HT1080 (cell line): ENCODE data around the gene B4GALNT3. TPM values are rescaled to one million over a fixed set of nuclear protein-coding genes. Genes with fewer than 3 reads are reported as not detected.

Source experiments
- DNase-seq: peaks from one replicate; pipeline ENCODE4 v3.0.0-alpha.2; 2015; ENCODE audit warnings: low read depth
- total RNA-seq: library from RNA; depleted of rRNA; stranded (reverse); fragments of >200 nt; shearing (Covaris generic); gene quantifications from 2 replicates; pipeline ENCODE4 v1.2.3, GENCODE V29; 2014

B4GALNT3 gene
- total RNA-seq, 1 experiment from 2014 or later, result 0.50 TPM

GRCh38 chr12:467591-467990 is 7.9 kb downstream of the B4GALNT3 start:
- DNase-seq, result no peak

GRCh38 chr12:468671-469389 is 9.1 kb downstream of the B4GALNT3 start:
- peak; percentile 40 for DNase-seq

- no peak for DNase-seq
Measured at GRCh38 chr12:470133-470532, 10.4 kb downstream of the B4GALNT3 start.

- no peak for DNase-seq
Measured at GRCh38 chr12:473198-473597, 13.5 kb downstream of the B4GALNT3 start.

- peak; percentile 9 for DNase-seq
Measured at GRCh38 chr12:473863-474577, 14.3 kb downstream of the B4GALNT3 start.

- no peak for DNase-seq
Measured at GRCh38 chr12:475286-475685, 15.5 kb downstream of the B4GALNT3 start.

GRCh38 chr12:479161-479560 is 19.4 kb downstream of the B4GALNT3 start:
- DNase-seq, result no peak

- DNase-seq, result peak; percentile 44
Measured at GRCh38 chr12:480831-481816, 21.4 kb downstream of the B4GALNT3 start.

- no peak for DNase-seq
Measured at GRCh38 chr12:482061-482460, 22.3 kb downstream of the B4GALNT3 start.

GRCh38 chr12:484096-484495 is 24.4 kb downstream of the B4GALNT3 start:
- no peak for DNase-seq

- no peak for DNase-seq
Measured at GRCh38 chr12:490260-490659, 30.5 kb downstream of the B4GALNT3 start.

GRCh38 chr12:495466-495865 is 35.7 kb downstream of the B4GALNT3 start:
- DNase-seq, result no peak

GRCh38 chr12:496736-497135 is 37.0 kb downstream of the B4GALNT3 start:
- DNase-seq, result no peak

- DNase-seq, result no peak
Measured at GRCh38 chr12:497501-498160, 37.9 kb downstream of the B4GALNT3 start.

GRCh38 chr12:499837-500458 is 40.2 kb downstream of the B4GALNT3 start:
- DNase-seq, result no peak

GRCh38 chr12:501722-502447 is 42.1 kb downstream of the B4GALNT3 start:
- no peak for DNase-seq

- DNase-seq, result peak; percentile 74
Measured at GRCh38 chr12:503111-503761, 43.5 kb downstream of the B4GALNT3 start.

GRCh38 chr12:505221-505620 is 45.5 kb downstream of the B4GALNT3 start:
- no peak for DNase-seq

- no peak for DNase-seq
Measured at GRCh38 chr12:507391-507796, 47.7 kb downstream of the B4GALNT3 start.
